HL-60/S4 (cell line): Measurements from ENCODE around the gene KRTAP5-11.
"Not testable (repeated sequence)": the region's sequence is repeated elsewhere in the genome, so short reads cannot be mapped to it uniquely, and the experiment has no call there.

Source experiments
- in situ Hi-C: fragments of 300-500 bp; cut with MboI; formaldehyde crosslinking; loops from 2 replicates; pipeline ENCODE4 v1.14.3; 2022; ENCODE audit warnings: low sequenced_read_pairs

The KRTAP5-11 gene

DNA sequence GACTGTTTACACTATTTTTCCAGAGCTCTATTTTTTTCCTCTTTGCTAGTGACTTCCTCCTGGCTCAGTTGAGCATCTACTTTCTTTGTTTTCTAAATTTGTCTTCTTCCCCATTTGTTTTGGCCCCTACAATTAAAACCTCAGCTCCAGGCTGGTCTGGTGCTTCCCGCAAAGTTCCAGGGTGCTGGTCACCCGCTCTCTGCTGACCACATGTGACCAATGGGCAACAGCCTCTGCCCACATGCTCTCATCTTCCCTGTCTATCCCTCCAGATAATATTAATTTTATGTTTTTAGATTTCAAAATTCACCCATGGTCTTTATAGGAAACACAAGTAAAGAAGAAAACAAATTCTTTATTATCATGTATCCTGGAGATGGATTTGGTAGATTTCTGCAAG, 294 bp upstream of the KRTAP5-11 start:
- in situ Hi-C loops, result not testable (repeated sequence)

DNA sequence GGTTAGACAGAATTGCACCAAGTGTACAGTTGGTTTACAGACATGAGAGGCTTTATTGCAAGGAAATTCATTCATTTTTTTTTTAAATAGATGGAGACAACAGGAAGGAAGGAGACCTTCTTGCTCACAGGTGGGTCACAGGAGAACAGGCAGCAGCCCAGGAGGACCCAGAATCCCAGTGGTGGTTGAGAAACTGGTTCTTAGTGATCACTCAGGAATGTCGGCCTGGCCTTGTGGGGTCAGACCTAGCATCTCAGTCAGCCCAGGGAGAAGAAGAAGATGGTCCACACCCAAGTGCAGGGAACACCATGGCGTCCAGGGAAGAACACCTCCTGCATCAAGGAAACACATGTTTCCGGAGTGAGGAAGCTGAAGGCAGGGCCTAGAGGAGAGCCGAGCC, 849 bp downstream of the KRTAP5-11 start:
- in situ Hi-C loops, result no loop called here

GRCh38 chr11:71580057-71581003, 2.3 kb downstream of the KRTAP5-11 start:
- in situ Hi-C loops, result no loop called here

DNA sequence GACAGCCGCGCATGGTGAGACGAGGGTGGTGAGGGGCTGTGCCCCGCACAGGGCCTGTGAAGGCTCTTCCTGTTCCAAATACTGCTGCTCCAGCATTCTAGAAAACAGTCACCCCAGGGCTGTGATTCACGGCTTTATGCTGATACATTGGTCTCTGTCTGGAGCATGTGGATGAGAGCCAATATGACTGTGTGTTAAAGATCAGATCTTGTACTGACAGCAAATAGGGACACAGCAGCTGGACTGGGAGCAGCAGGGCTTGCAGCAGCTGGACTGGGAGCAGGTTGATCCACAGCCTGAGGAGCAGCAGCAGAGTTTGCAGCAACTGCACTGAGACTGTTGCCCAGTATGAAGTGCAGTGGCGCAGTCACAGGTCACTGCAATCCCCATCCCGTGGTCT, 3.2 kb downstream of the KRTAP5-11 start:
- in situ Hi-C loops, result not testable (repeated sequence)

GRCh38 chr11:71577469-71578004, 5.1 kb downstream of the KRTAP5-11 start:
- in situ Hi-C loops, result no loop called here

- in situ Hi-C loops, result not testable (repeated sequence)
Measured at GRCh38 chr11:71576688-71577465, 5.8 kb downstream of the KRTAP5-11 start.

DNA sequence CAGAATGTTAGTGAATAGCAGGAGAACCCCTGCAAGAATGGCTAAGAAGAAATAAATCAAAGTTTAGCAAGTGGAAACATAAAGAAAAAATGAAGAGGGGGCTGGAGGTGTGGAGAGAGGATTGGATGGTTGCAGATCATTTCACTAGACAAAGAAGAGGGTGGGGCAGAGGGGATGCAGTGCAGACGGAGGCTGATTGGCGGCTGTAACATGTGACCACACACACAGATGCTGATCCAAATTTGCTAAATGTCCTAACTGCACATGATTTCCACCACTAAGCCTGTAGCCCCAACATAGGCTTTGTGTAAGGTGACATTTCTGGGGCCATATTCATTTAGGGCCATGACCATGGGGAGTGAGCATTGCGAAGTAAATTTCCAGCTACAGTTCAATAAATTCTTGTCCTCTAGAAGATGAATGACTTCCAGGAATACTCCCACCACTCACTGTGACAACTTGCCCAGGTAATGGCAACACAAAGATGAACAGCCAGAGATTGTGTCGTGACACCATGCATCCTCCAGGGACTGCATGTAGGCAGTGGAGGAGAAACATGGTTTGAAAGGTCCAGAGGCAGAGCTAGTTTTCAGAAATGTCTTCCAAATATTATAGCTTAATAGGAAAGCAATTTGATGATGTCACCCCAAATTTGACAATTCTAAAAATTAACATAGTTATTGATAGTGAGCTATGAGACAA, 6.8 kb downstream of the KRTAP5-11 start:
- in situ Hi-C loops, result no loop called here

GRCh38 chr11:71574418-71574817, 8.3 kb downstream of the KRTAP5-11 start:
- in situ Hi-C loops, result no loop called here

DNA sequence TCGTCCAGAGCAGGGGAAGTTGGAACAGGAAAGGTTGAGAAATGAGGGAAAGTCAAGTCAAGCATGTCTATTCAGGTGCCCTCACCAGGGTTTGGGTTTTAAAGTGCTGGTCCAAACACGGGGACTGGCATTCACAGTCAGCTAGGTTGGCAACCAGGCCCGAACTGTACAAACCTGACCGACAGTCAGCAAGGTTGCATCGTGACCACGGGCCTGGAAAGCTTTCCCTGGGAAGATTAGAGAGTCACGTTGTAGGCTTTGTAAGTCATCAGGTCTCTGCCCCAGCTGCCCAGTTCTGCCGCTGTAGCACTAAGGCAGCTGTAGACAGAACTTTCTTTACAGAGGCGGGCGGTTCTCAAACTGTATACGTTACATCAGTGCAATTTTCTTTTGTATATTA, 9.9 kb downstream of the KRTAP5-11 start:
- in situ Hi-C loops, result no loop called here

- in situ Hi-C loops, result not testable (repeated sequence)
Measured at GRCh38 chr11:71571101-71571850, 11.4 kb downstream of the KRTAP5-11 start.

- in situ Hi-C loops, result no loop called here
Measured at GRCh38 chr11:71568704-71569349, 13.8 kb downstream of the KRTAP5-11 start.

- in situ Hi-C loops, result not testable (repeated sequence)
Measured at GRCh38 chr11:71567633-71568032, 15.0 kb downstream of the KRTAP5-11 start.

- in situ Hi-C loops, result not testable (repeated sequence)
Measured at GRCh38 chr11:71566626-71567599, 15.8 kb downstream of the KRTAP5-11 start.

DNA sequence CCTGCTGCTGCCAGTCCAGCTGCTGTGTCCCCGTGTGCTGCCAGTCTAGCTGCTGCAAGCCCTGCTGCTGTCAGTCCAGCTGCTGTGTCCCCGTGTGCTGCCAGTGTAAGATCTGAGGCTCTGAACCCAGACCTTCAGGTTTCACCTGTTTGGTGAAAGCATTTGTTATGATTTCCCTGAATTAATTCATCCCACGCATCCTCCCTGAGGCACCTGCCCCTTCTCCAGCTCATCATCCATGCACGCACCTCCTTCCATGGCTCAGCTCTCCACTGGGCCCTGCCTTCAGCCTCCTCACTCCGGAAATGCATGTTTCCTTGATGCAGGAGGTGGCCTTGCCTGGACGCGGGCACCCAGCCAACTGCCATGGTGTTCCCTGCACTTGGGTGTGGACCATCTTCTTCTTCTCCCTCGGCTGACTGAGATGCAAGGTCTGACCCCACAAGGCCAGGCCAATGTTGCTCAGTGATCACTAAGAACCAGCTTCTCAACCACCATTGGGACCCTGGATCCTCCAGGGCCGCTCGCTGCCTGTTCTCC, 16.5 kb downstream of the KRTAP5-11 start:
- in situ Hi-C loops, result no loop called here

GRCh38 chr11:71565263-71565662, 17.4 kb downstream of the KRTAP5-11 start, which contains the start of gene KRTAP5-10:
Gene KRTAP5-10 (plus strand): TSS chr11:71565563. CDS start chr11:71565588, 25 bp downstream.
- in situ Hi-C loops, result no loop called here

GRCh38 chr11:71564430-71564829, 18.2 kb downstream of the KRTAP5-11 start:
- in situ Hi-C loops, result no loop called here

GRCh38 chr11:71563406-71563805, 19.3 kb downstream of the KRTAP5-11 start:
- in situ Hi-C loops, result no loop called here

GRCh38 chr11:71562120-71562519, 20.6 kb downstream of the KRTAP5-11 start:
- in situ Hi-C loops, result no loop called here
